ENCODE measurements around the gene RAPGEF1. TPM values are rescaled to one million over a fixed set of nuclear protein-coding genes. Genes with fewer than 3 reads are reported as not detected.

The RAPGEF1 gene
- total and polyA plus RNA-seq, 7 experiments from 2014 or later: 1.2 to 181 (median 84.8) TPM

DNA sequence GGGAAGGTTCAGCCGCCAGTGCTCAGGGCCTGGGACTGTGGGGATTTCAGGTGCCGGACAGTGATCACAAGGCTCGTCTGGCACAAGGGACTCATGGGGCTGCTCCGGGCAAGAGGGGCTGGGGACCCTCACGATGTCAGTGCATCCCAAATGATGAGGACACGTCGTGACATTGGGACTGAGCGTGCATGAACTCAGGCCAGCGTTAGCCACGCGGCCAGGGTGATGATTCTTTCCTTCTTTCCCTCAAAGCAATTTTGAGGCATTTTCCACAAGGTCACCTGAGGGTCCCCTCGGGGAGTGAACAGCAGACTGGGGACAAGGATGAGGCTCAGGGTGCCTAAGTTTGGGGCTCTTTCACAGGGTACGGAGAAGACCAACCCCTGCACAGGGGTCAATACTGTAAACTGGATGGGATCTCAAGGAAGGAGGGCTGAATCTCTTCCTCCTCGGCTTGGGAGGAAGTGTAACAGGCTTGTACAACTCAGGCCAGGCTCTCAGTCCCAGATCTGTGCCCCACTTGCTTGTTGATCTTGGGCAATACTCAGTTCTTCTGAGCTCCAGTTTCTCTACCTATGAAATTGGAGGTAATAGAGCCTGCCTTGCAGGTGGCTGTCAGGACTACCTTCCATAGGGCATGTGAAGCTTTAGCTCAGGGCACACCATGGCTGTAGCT lies 116.1 kb downstream of the RAPGEF1 start:
- ChIA-PET POLR2A (no interaction called here), CTCF (no interaction called here)
- DNase-seq: no peak
- Histone ChIP-seq H3K9me3 (ENCODE audit: control insufficient read depth in 2 of 3, low read length in 3 of 3) (no peaks in the 10 kb centered on the region), H3K4me1 (ENCODE audit: control insufficient read depth in 2 of 2, insufficient read depth in 2 of 2, low read length in 2 of 2) (peaks cover 0 to 30% of the 10 kb centered on the region in 2 donors), H3K27ac (ENCODE audit: low read depth, low read length) (no peak overlapping the region), H3K36me3 (ENCODE audit: control insufficient read depth in 2 of 3, insufficient read depth in 3 of 3, low read length in 3 of 3) (peaks cover 9 to 77% (median 11%) of the 10 kb centered on the region in 3 experiments), H3K4me3 (ENCODE audit: low read length) (no peak overlapping the region), H3K27me3 (ENCODE audit: control insufficient read depth in 2 of 2, insufficient read depth in 2 of 2, low read length in 2 of 2) (no peaks in the 10 kb centered on the region)
- ATAC-seq: no peak
- intact Hi-C loops (cut with micrococcal nuclease): no loop called here
- Mint-ChIP-seq H3K27me3 (no peaks in the 10 kb centered on the region), H3K4me1 (peaks cover 0 to 43% (median 6%) of the 10 kb centered on the region in 7 donors), H3K27ac (peak overlapping the region in 2 of 9 donors; percentile 12 to 84), H3K9me3 (peaks cover 0 to 3% (median 0%) of the 10 kb centered on the region in 11 donors), H3K4me3 (no peak overlapping the region), H3K36me3 (peaks cover 5 to 55% (median 19%) of the 10 kb centered on the region in 5 donors)

GRCh38 chr9:131622523-131622922 lies 117.4 kb downstream of the RAPGEF1 start:
- Mint-ChIP-seq H3K36me3 (peaks cover 7 to 66% (median 19%) of the 10 kb centered on the region in 5 donors), H3K4me3 (no peak overlapping the region), H3K9me3 (peaks cover 0 to 3% (median 0%) of the 10 kb centered on the region in 11 donors), H3K4me1 (peaks cover 0 to 32% (median 9%) of the 10 kb centered on the region in 7 donors), H3K27me3 (no peaks in the 10 kb centered on the region), H3K27ac (no peak overlapping the region)
- Histone ChIP-seq H3K4me3 (ENCODE audit: low read length) (no peak overlapping the region), H3K9me3 (ENCODE audit: control insufficient read depth in 2 of 3, low read length in 3 of 3) (no peaks in the 10 kb centered on the region), H3K27me3 (ENCODE audit: control insufficient read depth in 2 of 2, insufficient read depth in 2 of 2, low read length in 2 of 2) (no peaks in the 10 kb centered on the region), H3K4me1 (ENCODE audit: control insufficient read depth in 2 of 2, insufficient read depth in 2 of 2, low read length in 2 of 2) (peaks cover 0 to 24% of the 10 kb centered on the region in 2 donors), H3K36me3 (ENCODE audit: control insufficient read depth in 2 of 3, insufficient read depth in 3 of 3, low read length in 3 of 3) (peaks cover 11 to 78% (median 15%) of the 10 kb centered on the region in 3 experiments), H3K27ac (ENCODE audit: low read depth, low read length) (no peak overlapping the region)
- ChIA-PET POLR2A (no interaction called here), CTCF (interaction anchor here (0.6 kb wide), 1 partner anchor 598 kb away, joined by 4 read pairs; no protein-coding TSS in a partner anchor)
- peak; percentile 25 for ATAC-seq
- intact Hi-C loops (cut with micrococcal nuclease): no loop called here
- no peak for DNase-seq

- Mint-ChIP-seq H3K27ac (peak overlapping the region in 3 of 9 donors; percentile 61 to 77 (median 72)), H3K9me3 (peaks cover 0 to 3% (median 0%) of the 10 kb centered on the region in 11 donors), H3K27me3 (no peaks in the 10 kb centered on the region), H3K4me1 (peaks cover 0 to 27% (median 9%) of the 10 kb centered on the region in 7 donors), H3K36me3 (peaks cover 14 to 66% (median 21%) of the 10 kb centered on the region in 5 donors), H3K4me3 (peak overlapping the region in 1 of 10 donors; percentile 72)
- Histone ChIP-seq H3K36me3 (ENCODE audit: control insufficient read depth in 2 of 3, insufficient read depth in 3 of 3, low read length in 3 of 3) (peaks cover 11 to 82% (median 15%) of the 10 kb centered on the region in 3 experiments), H3K4me3 (ENCODE audit: low read length) (no peak overlapping the region), H3K27me3 (ENCODE audit: control insufficient read depth in 2 of 2, insufficient read depth in 2 of 2, low read length in 2 of 2) (no peaks in the 10 kb centered on the region), H3K9me3 (ENCODE audit: control insufficient read depth in 2 of 3, low read length in 3 of 3) (no peaks in the 10 kb centered on the region), H3K27ac (ENCODE audit: low read depth, low read length) (no peak overlapping the region), H3K4me1 (ENCODE audit: control insufficient read depth in 2 of 2, insufficient read depth in 2 of 2, low read length in 2 of 2) (peaks cover 0 to 17% of the 10 kb centered on the region in 2 donors)
- DNase-seq (no peak), ATAC-seq (peak; percentile 74)
- ChIA-PET CTCF (no interaction called here), POLR2A (no interaction called here)
- intact Hi-C loops (cut with micrococcal nuclease): no loop called here
Measured at GRCh38 chr9:131621551-131622358, 118.1 kb downstream of the RAPGEF1 start.

GRCh38 chr9:131620764-131621520 lies 118.9 kb downstream of the RAPGEF1 start:
- Histone ChIP-seq H3K36me3 (ENCODE audit: control insufficient read depth in 2 of 3, insufficient read depth in 3 of 3, low read length in 3 of 3) (peaks cover 15 to 86% (median 17%) of the 10 kb centered on the region in 3 experiments), H3K9me3 (ENCODE audit: control insufficient read depth in 2 of 3, low read length in 3 of 3) (no peaks in the 10 kb centered on the region), H3K27ac (ENCODE audit: low read depth, low read length) (no peak overlapping the region), H3K4me1 (ENCODE audit: control insufficient read depth in 2 of 2, insufficient read depth in 2 of 2, low read length in 2 of 2) (peaks cover 0 to 12% of the 10 kb centered on the region in 2 donors), H3K27me3 (ENCODE audit: control insufficient read depth in 2 of 2, insufficient read depth in 2 of 2, low read length in 2 of 2) (no peaks in the 10 kb centered on the region), H3K4me3 (ENCODE audit: low read length) (no peak overlapping the region)
- Mint-ChIP-seq H3K4me1 (peaks cover 0 to 23% (median 9%) of the 10 kb centered on the region in 7 donors), H3K36me3 (peaks cover 14 to 69% (median 25%) of the 10 kb centered on the region in 5 donors), H3K4me3 (peak overlapping the region in 1 of 10 donors; percentile 72), H3K27me3 (no peaks in the 10 kb centered on the region), H3K27ac (peak overlapping the region in 3 of 9 donors; percentile 61 to 77 (median 72)), H3K9me3 (peaks cover 0 to 3% (median 0%) of the 10 kb centered on the region in 11 donors)
- POLR2A ChIA-PET: no interaction called here
- intact Hi-C loops (cut with micrococcal nuclease): no loop called here
- CTCF ChIA-PET: no interaction called here
- DNase-seq (no peak), ATAC-seq (peak; percentile 2)

- H3K27ac ChIP-seq (ENCODE audit: low read depth, low read length): no peak overlapping the region
- no peak overlapping the region for H3K27ac Mint-ChIP-seq
- H3K4me1 ChIP-seq (ENCODE audit: control insufficient read depth in 2 of 2, insufficient read depth in 2 of 2, low read length in 2 of 2): peaks cover 0 to 7% of the 10 kb centered on the region in 2 donors
- no peaks in the 10 kb centered on the region for H3K27me3 ChIP-seq (ENCODE audit: control insufficient read depth in 2 of 2, insufficient read depth in 2 of 2, low read length in 2 of 2)
- ChIA-PET CTCF (no interaction called here), POLR2A (interaction anchor here (0.7 kb wide), 1 partner anchor 59 kb away, joined by 3 read pairs; no protein-coding TSS in a partner anchor)
- H3K9me3 ChIP-seq (ENCODE audit: control insufficient read depth in 2 of 3, low read length in 3 of 3): no peaks in the 10 kb centered on the region
- H3K4me1 Mint-ChIP-seq: peaks cover 0 to 13% (median 9%) of the 10 kb centered on the region in 7 donors
- no peaks in the 10 kb centered on the region for H3K27me3 Mint-ChIP-seq
- H3K36me3 ChIP-seq (ENCODE audit: control insufficient read depth in 2 of 3, insufficient read depth in 3 of 3, low read length in 3 of 3): peaks cover 10 to 84% (median 12%) of the 10 kb centered on the region in 3 experiments
- ATAC-seq: no peak
- H3K36me3 Mint-ChIP-seq: peaks cover 18 to 63% (median 28%) of the 10 kb centered on the region in 5 donors
- DNase-seq: no peak
- H3K4me3 Mint-ChIP-seq: no peak overlapping the region
- H3K9me3 Mint-ChIP-seq: no peaks in the 10 kb centered on the region
- H3K4me3 ChIP-seq (ENCODE audit: low read length): no peak overlapping the region
- intact Hi-C loops (cut with micrococcal nuclease): no loop called here
Measured at GRCh38 chr9:131619680-131620079, 120.2 kb downstream of the RAPGEF1 start.

- no peaks in the 10 kb centered on the region for H3K9me3 Mint-ChIP-seq
- H3K27me3 ChIP-seq (ENCODE audit: control insufficient read depth in 2 of 2, insufficient read depth in 2 of 2, low read length in 2 of 2): no peaks in the 10 kb centered on the region
- POLR2A ChIA-PET: no interaction called here
- H3K36me3 ChIP-seq (ENCODE audit: control insufficient read depth in 2 of 3, insufficient read depth in 3 of 3, low read length in 3 of 3): peaks cover 10 to 87% (median 10%) of the 10 kb centered on the region in 3 experiments
- peaks cover 18 to 63% (median 30%) of the 10 kb centered on the region in 5 donors for H3K36me3 Mint-ChIP-seq
- peaks cover 0 to 7% of the 10 kb centered on the region in 2 donors for H3K4me1 ChIP-seq (ENCODE audit: control insufficient read depth in 2 of 2, insufficient read depth in 2 of 2, low read length in 2 of 2)
- peak overlapping the region in 1 of 10 donors; percentile 9 for H3K4me3 Mint-ChIP-seq
- peak overlapping the region in 2 of 9 donors; percentile 17 to 46 for H3K27ac Mint-ChIP-seq
- CTCF ChIA-PET: no interaction called here
- H3K27me3 Mint-ChIP-seq: no peaks in the 10 kb centered on the region
- H3K27ac ChIP-seq (ENCODE audit: low read depth, low read length): no peak overlapping the region
- no peak overlapping the region for H3K4me3 ChIP-seq (ENCODE audit: low read length)
- peaks cover 0 to 16% (median 9%) of the 10 kb centered on the region in 7 donors for H3K4me1 Mint-ChIP-seq
- intact Hi-C loops (cut with micrococcal nuclease): no loop called here
- DNase-seq: no peak
- no peak for ATAC-seq
- H3K9me3 ChIP-seq (ENCODE audit: control insufficient read depth in 2 of 3, low read length in 3 of 3): no peaks in the 10 kb centered on the region
Measured at GRCh38 chr9:131618785-131619184, 121.1 kb downstream of the RAPGEF1 start.

Data from naive thymus-derived CD4-positive, alpha-beta T cell (primary cell).